Inflammatory macrophage (primary cell): Measurements from ENCODE around the gene SLC25A39.
A peak's percentile ranks its signal among the peaks of the same experiment; 100 is the strongest.
"Not testable (repeated sequence)": the region's sequence is repeated elsewhere in the genome, so short reads cannot be mapped to it uniquely, and the experiment has no call there.

Experiments
- DNase-seq, 2 donors: peaks; one replicate each; pipeline ENCODE4 v3.0.0-alpha.2; 2020 to 2022

The SLC25A39 gene

GRCh38 chr17:44354582-44355561, 30.2 kb upstream of the SLC25A39 start:
- no peak for DNase-seq

- DNase-seq: peak; percentile 33 to 68
Observed at GRCh38 chr17:44353672-44354331, 29.2 kb upstream of the SLC25A39 start.

GRCh38 chr17:44352828-44353671, 28.4 kb upstream of the SLC25A39 start:
- no peak for DNase-seq

GRCh38 chr17:44351961-44352827, 27.6 kb upstream of the SLC25A39 start:
- DNase-seq: no peak

GRCh38 chr17:44351464-44351863, 26.8 kb upstream of the SLC25A39 start:
- no peak for DNase-seq

GRCh38 chr17:44350733-44351226, 26.2 kb upstream of the SLC25A39 start:
- DNase-seq: peak; percentile 58 to 68

- DNase-seq: no peak
Observed at GRCh38 chr17:44349553-44350070, 25.0 kb upstream of the SLC25A39 start.

- DNase-seq: no peak
Observed at GRCh38 chr17:44348988-44349364, 24.4 kb upstream of the SLC25A39 start.

- DNase-seq: peak; percentile 95 to 96
Observed at GRCh38 chr17:44348234-44348987, 23.8 kb upstream of the SLC25A39 start.

GRCh38 chr17:44347206-44348055, 22.8 kb upstream of the SLC25A39 start:
- DNase-seq: peak; percentile 22 to 41

- DNase-seq: no peak
Observed at GRCh38 chr17:44346064-44346844, 21.6 kb upstream of the SLC25A39 start.

GRCh38 chr17:44345454-44346026, 20.9 kb upstream of the SLC25A39 start:
- DNase-seq: peak; percentile 69 to 81

- peak; percentile 97 to 99 for DNase-seq
Observed at GRCh38 chr17:44344939-44345453, 20.4 kb upstream of the SLC25A39 start, which contains the start of gene GRN. TSS of gene GRN (plus strand) at chr17:44345302. CDS start at chr17:44349165, 3,863 bp downstream.

GRCh38 chr17:44343510-44344209, 19.0 kb upstream of the SLC25A39 start:
- no peak for DNase-seq

- not testable (repeated sequence) for DNase-seq
Observed at GRCh38 chr17:44340553-44340952, 15.9 kb upstream of the SLC25A39 start.

GRCh38 chr17:44338702-44339101, 14.1 kb upstream of the SLC25A39 start:
- peak; percentile 78 to 91 for DNase-seq

- DNase-seq: no peak
Observed at GRCh38 chr17:44335968-44336367, 11.3 kb upstream of the SLC25A39 start.
